PC-9 (cell line): ENCODE measurements around the gene CREBBP. TPM values are rescaled to one million over a fixed set of nuclear protein-coding genes. Genes with fewer than 3 reads are reported as not detected.

Experiments used
- BruUV-seq: library from RNA; stranded (reverse); fragments of 400-500 nt; replicated peaks from 2 replicates; lab custom pipeline; 2021; lab: Mats Ljungman, UMichigan
- CTCF ChIA-PET: fragments of 300-600 bp; sonication (Branson Sonifier 250); formaldehyde crosslinking; loops from one replicate; lab custom pipeline; 2022; ENCODE audit warnings: antibody characterized with exemption; lab: Charles Lee
- POLR2A ChIA-PET: fragments of 300-600 bp; sonication (Branson Sonifier 250); formaldehyde crosslinking; loops from one replicate; lab custom pipeline; 2022; ENCODE audit warnings: antibody characterized with exemption; ENCODE audit not compliant: unreplicated experiment; lab: Charles Lee
- DNase-seq, 2 experiments: peaks; one replicate each; pipeline versions ENCODE4 v3.0.0 to v3.0.0-alpha.2; 2015 to 2022; ENCODE audit warnings: mixed read lengths in 1 of 2
- H2AFZ ChIP-seq: fragments of 200-600 bp; sonication (generic); 2 replicates; pipeline ENCODE4 v1.8.1; 2017; ENCODE audit warnings: antibody characterized with exemption
- H3F3A ChIP-seq: fragments of 200-600 bp; sonication (generic); 2 replicates; pipeline ENCODE4 v1.8.1; 2017; ENCODE audit warnings: antibody characterized with exemption, mild to moderate bottlenecking, low read depth; ENCODE audit not compliant: insufficient read depth
- H3K27ac ChIP-seq: fragments of 200-600 bp; sonication (generic); 2 replicates; pipeline ENCODE4 v1.6.1; 2016; ENCODE audit warnings: mixed run types
- H3K27me3 ChIP-seq: fragments of 200-600 bp; sonication (generic); 2 replicates; pipeline ENCODE4 v1.6.1; 2016; ENCODE audit warnings: low read depth, mixed run types; ENCODE audit not compliant: insufficient read depth
- H3K36me3 ChIP-seq: fragments of 200-600 bp; sonication (generic); 2 replicates; pipeline ENCODE4 v1.6.1; 2016; ENCODE audit warnings: low read depth, mixed run types
- H3K4me1 ChIP-seq: fragments of 200-600 bp; sonication (generic); replicated peaks from 2 replicates; pipeline ENCODE4 v1.6.1; 2016; ENCODE audit warnings: mixed run types; ENCODE audit not compliant: insufficient read depth
- H3K4me2 ChIP-seq: fragments of 200-600 bp; sonication (generic); 2 replicates; pipeline ENCODE4 v1.6.1; 2017; ENCODE audit warnings: mixed run types
- H3K4me3 ChIP-seq: fragments of 200-600 bp; sonication (generic); 2 replicates; pipeline ENCODE4 v1.6.1; 2016; ENCODE audit warnings: mixed run types
- H3K79me2 ChIP-seq: fragments of 200-600 bp; sonication (generic); 2 replicates; pipeline ENCODE4 v1.6.1; 2017; ENCODE audit warnings: low read depth, mixed run types
- H3K9me2 ChIP-seq: fragments of 200-600 bp; sonication (generic); 2 replicates; pipeline ENCODE4 v1.8.1; 2017; ENCODE audit warnings: mild to moderate bottlenecking; ENCODE audit not compliant: insufficient read depth
- H3K9me3 ChIP-seq: fragments of 200-600 bp; sonication (generic); 2 replicates; pipeline ENCODE4 v1.8.1; 2016; ENCODE audit warnings: low read depth; ENCODE audit not compliant: insufficient read depth
- H4K20me1 ChIP-seq: fragments of 200-600 bp; sonication (generic); 2 replicates; pipeline ENCODE4 v1.8.1; 2017; ENCODE audit not compliant: insufficient read depth
- EZH2 ChIP-seq: fragments of 200-600 bp; sonication (generic); IDR thresholded peaks from 2 replicates; pipeline ENCODE4 v1.8.0; 2017; ENCODE audit warnings: antibody characterized with exemption, low read depth
- intact Hi-C: fragments of 100-400 bp; cut with micrococcal nuclease; formaldehyde crosslinking; loops from one replicate; pipeline ENCODE4 v1.10.0; 2022; ENCODE audit not compliant: unreplicated experiment
- total RNA-seq: library from RNA; stranded (reverse); gene quantifications from 2 replicates; pipeline ENCODE4 v1.2.3, GENCODE V29; 2021
- TF ChIP-seq, protein P1 (sequence below): fragments of 200-600 bp; sonication (generic); conservative IDR thresholded peaks from 2 replicates; pipeline ENCODE4 v1.6.1; 2017; ENCODE audit warnings: mixed run types, antibody characterized with exemption, mild to moderate bottlenecking, moderate library complexity

Gene CREBBP
- total RNA-seq, 1 experiment from 2014 or later = 74.9 TPM

- intact Hi-C loops = loop anchor here (1.0 to 10.0 kb wide), 3 partner anchors 190 to 713 kb away; no protein-coding TSS in a partner anchor
- no peaks in the 10 kb centered on the region for H3K9me3 ChIP-seq
- H3K4me3 ChIP-seq = no peak overlapping the region
- ChIA-PET POLR2A (interaction anchor here (0.7 kb wide), 1 partner anchor 703 kb away, joined by 3 read pairs; no protein-coding TSS in a partner anchor), CTCF (interaction anchor here (1.0 kb wide), 1 partner anchor 15 kb away, joined by 5 read pairs; no protein-coding TSS in a partner anchor)
- H3K4me1 ChIP-seq = no peaks in the 10 kb centered on the region
- H3K9me2 ChIP-seq = no peaks in the 10 kb centered on the region
- peaks cover 4% of the 10 kb centered on the region; the same call in 1 of the 2 replicates for H3F3A ChIP-seq
- no peak for DNase-seq
- no peak overlapping the region for H2AFZ ChIP-seq
- H3K4me2 ChIP-seq = no peak overlapping the region
- no peaks in the 10 kb centered on the region for H3K27me3 ChIP-seq
- H3K36me3 ChIP-seq = no peaks in the 10 kb centered on the region
- H4K20me1 ChIP-seq = peaks cover 16% of the 10 kb centered on the region
- no peaks in the 10 kb centered on the region for H3K79me2 ChIP-seq
- BruUV-seq = no TSS peak
- H3K27ac ChIP-seq = no peak overlapping the region
- no peak for TF ChIP-seq EZH2
Measured at GRCh38 chr16:3689731-3690130, 190.8 kb downstream of the CREBBP start.

GRCh38 chr16:3687792-3688191 lies 192.7 kb downstream of the CREBBP start:
- H3K4me2 ChIP-seq = no peak overlapping the region
- intact Hi-C loops = no loop called here
- no peaks in the 10 kb centered on the region for H3K9me3 ChIP-seq
- POLR2A ChIA-PET = no interaction called here
- CTCF ChIA-PET = no interaction called here
- H4K20me1 ChIP-seq = peaks cover 16% of the 10 kb centered on the region
- BruUV-seq = no TSS peak
- no peaks in the 10 kb centered on the region for H3K4me1 ChIP-seq
- no peak overlapping the region for H3K4me3 ChIP-seq
- H3F3A ChIP-seq = peaks cover 4% of the 10 kb centered on the region; the same call in 1 of the 2 replicates
- no peaks in the 10 kb centered on the region for H3K27me3 ChIP-seq
- no peaks in the 10 kb centered on the region for H3K9me2 ChIP-seq
- H2AFZ ChIP-seq = no peak overlapping the region
- H3K79me2 ChIP-seq = no peaks in the 10 kb centered on the region
- DNase-seq = no peak
- no peak overlapping the region for H3K27ac ChIP-seq
- no peaks in the 10 kb centered on the region for H3K36me3 ChIP-seq
- TF ChIP-seq EZH2 = no peak
- TF ChIP-seq, protein P1, sequence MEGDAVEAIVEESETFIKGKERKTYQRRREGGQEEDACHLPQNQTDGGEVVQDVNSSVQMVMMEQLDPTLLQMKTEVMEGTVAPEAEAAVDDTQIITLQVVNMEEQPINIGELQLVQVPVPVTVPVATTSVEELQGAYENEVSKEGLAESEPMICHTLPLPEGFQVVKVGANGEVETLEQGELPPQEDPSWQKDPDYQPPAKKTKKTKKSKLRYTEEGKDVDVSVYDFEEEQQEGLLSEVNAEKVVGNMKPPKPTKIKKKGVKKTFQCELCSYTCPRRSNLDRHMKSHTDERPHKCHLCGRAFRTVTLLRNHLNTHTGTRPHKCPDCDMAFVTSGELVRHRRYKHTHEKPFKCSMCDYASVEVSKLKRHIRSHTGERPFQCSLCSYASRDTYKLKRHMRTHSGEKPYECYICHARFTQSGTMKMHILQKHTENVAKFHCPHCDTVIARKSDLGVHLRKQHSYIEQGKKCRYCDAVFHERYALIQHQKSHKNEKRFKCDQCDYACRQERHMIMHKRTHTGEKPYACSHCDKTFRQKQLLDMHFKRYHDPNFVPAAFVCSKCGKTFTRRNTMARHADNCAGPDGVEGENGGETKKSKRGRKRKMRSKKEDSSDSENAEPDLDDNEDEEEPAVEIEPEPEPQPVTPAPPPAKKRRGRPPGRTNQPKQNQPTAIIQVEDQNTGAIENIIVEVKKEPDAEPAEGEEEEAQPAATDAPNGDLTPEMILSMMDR = no peak

GRCh38 chr16:3687021-3687420 lies 193.5 kb downstream of the CREBBP start:
- H3K27me3 ChIP-seq = no peaks in the 10 kb centered on the region
- H3K4me1 ChIP-seq = no peaks in the 10 kb centered on the region
- BruUV-seq = no TSS peak
- H3K9me2 ChIP-seq = no peaks in the 10 kb centered on the region
- TF ChIP-seq, protein P1 = no peak
- H3K27ac ChIP-seq = no peak overlapping the region
- intact Hi-C loops = no loop called here
- ChIA-PET POLR2A (interaction anchor here (0.6 kb wide), 2 partner anchors 16 to 527 kb away, joined by 4 to 7 read pairs; no protein-coding TSS in a partner anchor), CTCF (no interaction called here)
- peaks cover 16% of the 10 kb centered on the region for H4K20me1 ChIP-seq
- no peak overlapping the region for H3K4me2 ChIP-seq
- H3F3A ChIP-seq = peaks cover 4% of the 10 kb centered on the region; the same call in 1 of the 2 replicates
- no peaks in the 10 kb centered on the region for H3K9me3 ChIP-seq
- H3K79me2 ChIP-seq = no peaks in the 10 kb centered on the region
- H3K36me3 ChIP-seq = no peaks in the 10 kb centered on the region
- no peak overlapping the region for H2AFZ ChIP-seq
- DNase-seq = no peak
- H3K4me3 ChIP-seq = no peak overlapping the region

- BruUV-seq = no TSS peak
- Histone ChIP-seq H3K4me1 (no peaks in the 10 kb centered on the region), H3K9me3 (no peaks in the 10 kb centered on the region), H3K4me3 (no peak overlapping the region), H4K20me1 (no peaks in the 10 kb centered on the region), H3K27ac (no peak overlapping the region), H3F3A (no peaks in the 10 kb centered on the region), H3K27me3 (no peaks in the 10 kb centered on the region), H3K4me2 (no peak overlapping the region), H2AFZ (no peak overlapping the region), H3K36me3 (no peaks in the 10 kb centered on the region), H3K9me2 (no peaks in the 10 kb centered on the region), H3K79me2 (no peaks in the 10 kb centered on the region)
- intact Hi-C loops = no loop called here
- ChIA-PET POLR2A (no interaction called here), CTCF (no interaction called here)
- no peak for DNase-seq
- TF ChIP-seq, protein P1 = no peak
- TF ChIP-seq EZH2 = no peak
Measured at GRCh38 chr16:3681206-3681605, 199.3 kb downstream of the CREBBP start.
